DMS153 treated with DMSO at 0.1 percent for 48 hours (cell line): ENCODE measurements around the gene CA5A.

ENCODE experiments used
- DNase-seq: peaks from one replicate; lab custom pipeline; 2025; ENCODE audit not compliant: unreplicated experiment; lab: John Stamatoyannopoulos, UW

CA5A gene

DNA sequence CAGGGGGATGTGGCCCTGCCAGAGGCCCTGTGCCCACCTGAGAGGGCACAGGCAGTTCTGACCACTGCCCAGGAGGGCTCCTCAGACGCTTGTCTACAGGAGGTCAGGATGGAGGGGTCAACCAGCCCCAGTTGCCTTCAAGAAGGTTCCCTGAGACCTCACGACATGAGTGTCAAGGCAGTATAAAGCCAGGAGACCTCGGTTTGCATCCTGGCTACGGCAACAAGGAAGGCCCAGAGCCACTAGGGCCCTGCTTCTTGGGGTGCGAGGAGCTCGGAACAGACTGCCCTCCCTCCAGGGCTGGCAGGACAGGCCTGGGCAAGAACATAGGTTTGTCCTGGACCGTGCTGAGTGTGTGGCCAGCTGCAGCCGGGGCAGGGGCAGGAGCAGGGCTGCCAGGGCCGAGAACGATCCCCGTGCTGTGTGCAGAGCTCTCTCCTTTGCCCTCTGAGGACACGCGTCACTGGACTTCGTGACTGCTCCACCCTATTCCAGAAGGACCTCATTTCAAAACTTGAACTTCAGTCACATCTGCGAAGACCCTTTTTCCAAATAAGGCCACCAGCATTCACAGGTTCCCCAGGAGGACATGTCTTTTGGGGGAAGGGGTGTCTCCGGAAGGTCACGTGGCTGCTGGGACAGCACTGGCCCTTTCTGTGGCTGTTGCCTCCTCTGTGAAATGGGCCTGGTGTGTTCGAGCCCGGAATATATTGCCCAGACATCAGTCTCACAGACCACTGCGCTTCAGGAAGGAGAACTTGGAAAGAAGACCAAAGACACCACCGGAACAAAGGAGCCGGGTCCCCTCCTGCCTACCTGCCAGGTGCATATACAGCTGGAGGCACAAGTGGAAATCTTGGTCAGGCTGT lies 94.8 kb downstream of the CA5A start:
- no peak for DNase-seq

- no peak for DNase-seq
Measured at GRCh38 chr16:87840271-87840978, 95.9 kb downstream of the CA5A start.

- no peak for DNase-seq
Measured at GRCh38 chr16:87839542-87840270, 96.6 kb downstream of the CA5A start.

DNA sequence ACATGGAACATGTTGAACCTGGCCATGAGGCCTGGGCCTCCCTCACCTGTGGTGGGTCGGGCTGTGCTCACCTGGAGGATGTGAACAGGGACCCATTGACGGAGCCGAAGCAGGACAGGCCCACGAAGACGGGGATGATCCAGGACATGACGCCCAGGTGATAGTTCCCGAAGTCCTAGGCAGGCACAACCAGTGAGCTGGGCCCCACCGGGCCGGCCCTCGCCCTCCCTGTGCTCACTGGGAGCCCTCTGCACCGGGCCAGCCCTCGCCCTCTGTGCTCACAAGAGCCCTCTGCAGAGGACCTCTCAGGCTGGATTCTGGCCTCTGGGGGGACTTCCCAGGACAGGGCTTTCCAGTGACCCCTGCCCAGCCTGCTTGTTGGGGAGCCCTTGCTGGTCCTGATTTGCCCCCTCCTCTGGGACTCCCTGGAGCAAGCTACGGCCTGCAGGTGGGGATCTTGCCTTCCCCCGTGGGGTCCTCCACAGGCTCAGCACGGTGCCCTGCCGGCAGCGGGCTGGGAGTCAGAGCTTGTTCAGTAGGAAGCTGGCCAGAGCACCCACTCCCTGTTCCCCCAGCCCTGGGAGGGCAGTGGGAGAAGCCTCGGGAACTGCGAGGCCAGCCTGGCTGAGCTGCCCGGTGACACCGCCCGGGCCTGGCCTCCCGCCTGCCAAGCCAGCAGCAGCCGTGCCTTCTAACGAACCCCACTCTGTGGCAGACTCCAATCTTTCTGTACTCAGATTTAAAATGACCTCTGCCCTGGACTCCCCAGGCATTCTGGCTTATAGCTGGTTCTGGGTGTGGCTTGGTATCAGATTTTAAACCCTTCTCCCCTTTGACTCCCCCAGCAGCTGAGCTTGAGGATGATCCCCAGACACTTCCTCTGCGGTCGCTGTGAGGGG lies 97.4 kb downstream of the CA5A start:
- DNase-seq = no peak
